ENCODE results near the gene APLF.

The APLF gene

GRCh38 chr2:68420254-68420910 is 47.0 kb upstream of the APLF start:
- H3K9me3 ChIP-seq (ENCODE audit: control insufficient read depth, low read length) = no peaks in the 10 kb centered on the region
- no peaks in the 10 kb centered on the region for H3K36me3 ChIP-seq (ENCODE audit: control insufficient read depth, insufficient read depth, low read length)
- H3K4me1 ChIP-seq = no peaks in the 10 kb centered on the region
- no peak overlapping the region for H3K4me3 ChIP-seq (ENCODE audit: low read depth, low read length)
- TF ChIP-seq, protein P1, sequence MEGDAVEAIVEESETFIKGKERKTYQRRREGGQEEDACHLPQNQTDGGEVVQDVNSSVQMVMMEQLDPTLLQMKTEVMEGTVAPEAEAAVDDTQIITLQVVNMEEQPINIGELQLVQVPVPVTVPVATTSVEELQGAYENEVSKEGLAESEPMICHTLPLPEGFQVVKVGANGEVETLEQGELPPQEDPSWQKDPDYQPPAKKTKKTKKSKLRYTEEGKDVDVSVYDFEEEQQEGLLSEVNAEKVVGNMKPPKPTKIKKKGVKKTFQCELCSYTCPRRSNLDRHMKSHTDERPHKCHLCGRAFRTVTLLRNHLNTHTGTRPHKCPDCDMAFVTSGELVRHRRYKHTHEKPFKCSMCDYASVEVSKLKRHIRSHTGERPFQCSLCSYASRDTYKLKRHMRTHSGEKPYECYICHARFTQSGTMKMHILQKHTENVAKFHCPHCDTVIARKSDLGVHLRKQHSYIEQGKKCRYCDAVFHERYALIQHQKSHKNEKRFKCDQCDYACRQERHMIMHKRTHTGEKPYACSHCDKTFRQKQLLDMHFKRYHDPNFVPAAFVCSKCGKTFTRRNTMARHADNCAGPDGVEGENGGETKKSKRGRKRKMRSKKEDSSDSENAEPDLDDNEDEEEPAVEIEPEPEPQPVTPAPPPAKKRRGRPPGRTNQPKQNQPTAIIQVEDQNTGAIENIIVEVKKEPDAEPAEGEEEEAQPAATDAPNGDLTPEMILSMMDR (IDR thresholded peaks at IDR 0.05) = no peak
- no peak overlapping the region for H3K4me2 ChIP-seq (ENCODE audit: low read length)
- no peak overlapping the region for H3K9ac ChIP-seq
- H3K27me3 ChIP-seq (ENCODE audit: control insufficient read depth, insufficient read depth, low read length) = no peaks in the 10 kb centered on the region
- no peaks in the 10 kb centered on the region for H3K79me2 ChIP-seq
- H2AFZ ChIP-seq = no peak overlapping the region
- no peak overlapping the region for H3K27ac ChIP-seq

DNA sequence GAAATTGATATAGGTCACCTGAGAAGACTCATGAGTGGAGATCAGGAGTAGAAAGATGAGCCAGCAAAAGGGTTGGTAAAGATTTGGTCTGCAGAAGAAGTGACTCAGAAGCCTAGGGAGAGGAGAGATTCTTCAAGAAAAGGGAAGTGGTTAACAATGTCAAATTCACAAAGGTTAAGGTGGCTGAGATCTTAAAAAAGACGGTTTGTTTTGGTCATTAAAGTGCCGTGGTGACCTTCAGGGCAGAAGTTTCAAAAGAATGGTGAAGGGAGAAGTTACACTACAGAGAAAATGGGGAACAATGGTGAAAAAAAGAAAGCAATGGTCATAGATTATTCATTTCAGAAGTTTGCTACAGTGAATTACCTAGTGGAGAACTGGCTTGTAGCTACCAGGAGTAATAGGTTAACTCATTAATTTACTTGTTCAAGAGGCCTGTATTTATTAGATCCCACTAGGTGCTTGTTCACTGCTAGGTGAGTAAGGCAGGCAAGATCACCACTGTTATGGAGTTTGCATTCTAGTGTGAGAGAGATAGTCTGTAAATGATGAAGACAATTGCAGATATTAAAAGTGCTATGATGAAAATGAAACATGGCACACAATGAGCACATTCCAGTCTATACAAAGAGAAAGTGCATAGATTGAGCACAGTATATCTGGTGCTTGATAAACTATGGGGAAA is 43.3 kb upstream of the APLF start:
- Histone ChIP-seq H3K27me3 (ENCODE audit: control insufficient read depth, insufficient read depth, low read length) (no peaks in the 10 kb centered on the region), H3K9ac (no peak overlapping the region), H3K27ac (no peak overlapping the region), H3K4me2 (ENCODE audit: low read length) (no peak overlapping the region), H3K36me3 (ENCODE audit: control insufficient read depth, insufficient read depth, low read length) (no peaks in the 10 kb centered on the region), H2AFZ (no peak overlapping the region), H3K9me3 (ENCODE audit: control insufficient read depth, low read length) (no peaks in the 10 kb centered on the region), H3K79me2 (no peaks in the 10 kb centered on the region), H3K4me1 (no peaks in the 10 kb centered on the region), H3K4me3 (ENCODE audit: low read depth, low read length) (no peak overlapping the region)
- TF ChIP-seq, protein P1 (IDR thresholded peaks at IDR 0.05) = no peak

DNA sequence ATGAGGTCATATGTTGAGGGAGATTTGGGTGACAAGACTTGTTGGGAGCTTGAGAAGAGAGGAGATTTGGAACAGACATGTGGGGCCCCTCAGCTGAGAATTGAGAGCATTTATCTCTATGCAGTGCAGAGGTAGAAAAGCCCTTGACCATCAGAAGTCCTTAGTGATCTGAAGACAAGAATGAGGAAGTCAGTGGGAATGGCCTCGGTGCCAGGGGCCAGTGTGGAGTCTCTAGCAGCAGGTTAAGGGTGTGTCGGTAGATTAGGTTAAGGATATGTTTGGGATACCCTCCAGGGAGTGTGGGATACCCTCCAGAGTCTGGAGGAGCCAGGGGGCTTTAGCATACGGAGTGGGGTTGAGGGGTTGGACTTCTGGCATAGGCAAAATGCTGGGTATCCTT is 41.9 kb upstream of the APLF start:
- Histone ChIP-seq H3K9ac (no peak overlapping the region), H3K9me3 (ENCODE audit: control insufficient read depth, low read length) (no peaks in the 10 kb centered on the region), H3K4me1 (no peaks in the 10 kb centered on the region), H3K4me2 (ENCODE audit: low read length) (no peak overlapping the region), H2AFZ (no peak overlapping the region), H3K27ac (no peak overlapping the region), H3K79me2 (no peaks in the 10 kb centered on the region), H3K36me3 (ENCODE audit: control insufficient read depth, insufficient read depth, low read length) (no peaks in the 10 kb centered on the region), H3K27me3 (ENCODE audit: control insufficient read depth, insufficient read depth, low read length) (no peaks in the 10 kb centered on the region), H3K4me3 (ENCODE audit: low read depth, low read length) (no peak overlapping the region)
- TF ChIP-seq, protein P1 (IDR thresholded peaks at IDR 0.05) = no peak

DNA sequence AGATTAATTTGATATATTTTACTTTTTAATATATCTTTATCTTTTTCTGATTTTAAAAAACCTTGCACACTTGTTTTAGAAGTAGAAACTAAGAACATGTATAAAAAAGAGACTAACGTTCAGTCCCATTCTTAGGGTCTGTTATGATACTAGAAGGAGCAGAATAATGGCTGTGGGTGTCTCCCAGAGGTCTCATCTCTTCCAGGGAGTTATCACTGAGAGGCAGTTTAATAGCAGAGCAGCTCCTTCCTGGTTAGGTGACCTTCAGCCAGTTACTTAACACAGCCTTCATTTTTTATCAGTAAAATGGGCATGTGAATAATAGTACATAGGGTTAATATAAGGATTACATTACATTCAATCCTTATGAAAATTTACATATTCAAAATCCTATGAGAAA is 40.9 kb upstream of the APLF start:
- H3K9me3 ChIP-seq (ENCODE audit: control insufficient read depth, low read length) = no peaks in the 10 kb centered on the region
- no peaks in the 10 kb centered on the region for H3K36me3 ChIP-seq (ENCODE audit: control insufficient read depth, insufficient read depth, low read length)
- H2AFZ ChIP-seq = no peak overlapping the region
- no peak overlapping the region for H3K4me2 ChIP-seq (ENCODE audit: low read length)
- TF ChIP-seq, protein P1 (IDR thresholded peaks at IDR 0.05) = no peak
- H3K27me3 ChIP-seq (ENCODE audit: control insufficient read depth, insufficient read depth, low read length) = no peaks in the 10 kb centered on the region
- no peak overlapping the region for H3K4me3 ChIP-seq (ENCODE audit: low read depth, low read length)
- no peaks in the 10 kb centered on the region for H3K4me1 ChIP-seq
- no peak overlapping the region for H3K27ac ChIP-seq
- no peak overlapping the region for H3K9ac ChIP-seq
- H3K79me2 ChIP-seq = no peaks in the 10 kb centered on the region
